AG04450 (cell line): Measurements from ENCODE around the gene SPAG6. TPM values are rescaled to one million over a fixed set of nuclear protein-coding genes. Genes with fewer than 3 reads are reported as not detected.

Experiments used
- CTCF ChIA-PET: fragments of 300-600, 350-600 bp; formaldehyde crosslinking; extraction: SDS; loops from one replicate; lab custom pipeline; 2022; ENCODE audit warnings: antibody characterized with exemption, inconsistent platforms; lab: Charles Lee
- POLR2A ChIA-PET: fragments of 350-600 bp; formaldehyde crosslinking; extraction: SDS; loops from one replicate; lab custom pipeline; 2021; ENCODE audit warnings: antibody characterized with exemption, inconsistent platforms; lab: Yijun Ruan, JAX
- DNase-seq: peaks from one replicate; pipeline ENCODE4 v3.0.0-alpha.2; 2011; ENCODE audit warnings: low read depth, low spot score
- H3K27ac ChIP-seq: one replicate; pipeline ENCODE4 v1.5.1; 2012; ENCODE audit warnings: low read depth, low read length, control low read depth
- H3K27me3 ChIP-seq: one replicate; pipeline ENCODE4 v1.6.0; 2012; ENCODE audit warnings: low read length; ENCODE audit not compliant: control insufficient read depth, insufficient read depth
- H3K4me3 ChIP-seq: 2 replicates; pipeline ENCODE4 v1.5.1; 2011; ENCODE audit warnings: mild to moderate bottlenecking, low read depth, low read length, control low read depth
- H3K9me3 ChIP-seq: 2 replicates; pipeline ENCODE4 v1.5.1; 2012; ENCODE audit warnings: low read length; ENCODE audit not compliant: control insufficient read depth, insufficient read depth
- CTCF ChIP-seq: IDR thresholded peaks from 2 replicates; pipeline ENCODE4 v1.5.1; 2011; ENCODE audit warnings: low read depth, low read length, control low read depth, inconsistent platforms
- polyA minus RNA-seq: library from RNA; depleted of rRNA, polyadenylated mRNA; stranded (reverse); fragments of >200 nt; gene quantifications from 2 replicates; pipeline ENCODE4 v1.2.3, GENCODE V29; 2011; rRNA and poly(A)+ RNA removed
- polyA plus RNA-seq: library from polyadenylated mRNA; depleted of rRNA; stranded (reverse); fragments of >200 nt; gene quantifications from 2 replicates; pipeline ENCODE4 v1.2.3, GENCODE V29; 2011; rRNA removed

Gene SPAG6
- polyA plus RNA-seq (not detected in 2 replicates), polyA minus RNA-seq (not detected in 2 replicates)

GRCh38 chr10:22345301-22346095 lies at the start of gene SPAG6:
SPAG6 (plus strand) TSS chr10:22345496; CDS start chr10:22345612, 116 bp downstream.
- Histone ChIP-seq H3K4me3 (no peak within 1 kb of the TSS), H3K27ac (no peak within 1 kb of the TSS), H3K27me3 (peaks cover 57% of the 10 kb centered on the region), H3K9me3 (peaks cover 9% of the 10 kb centered on the region; the same call in 1 of the 2 replicates)
- no peak for TF ChIP-seq CTCF
- CTCF ChIA-PET, result no interaction called here
- no peak for DNase-seq
- POLR2A ChIA-PET, result no interaction called here

GRCh38 chr10:22301193-22301592 lies 44.1 kb upstream of the SPAG6 start:
- POLR2A ChIA-PET, result no interaction called here
- H3K9me3 ChIP-seq, result no peaks in the 10 kb centered on the region

GRCh38 chr10:22303461-22303860 lies 41.8 kb upstream of the SPAG6 start:
- POLR2A ChIA-PET, result no interaction called here
- Histone ChIP-seq H3K27ac (no peak overlapping the region), H3K27me3 (no peaks in the 10 kb centered on the region), H3K4me3 (no peak overlapping the region), H3K9me3 (no peaks in the 10 kb centered on the region)
- no peak for TF ChIP-seq CTCF
- CTCF ChIA-PET, result no interaction called here
- DNase-seq, result no peak

More at GRCh38 chr10:22301193-22301592, 44.1 kb upstream of the SPAG6 start:
- H3K4me3 ChIP-seq, result no peak overlapping the region
- CTCF ChIA-PET, result no interaction called here
- no peaks in the 10 kb centered on the region for H3K27me3 ChIP-seq
- no peak for DNase-seq
- TF ChIP-seq CTCF, result 0 out of 2 replicates have a peak, but pooled peaks have one; percentile 7
- no peak overlapping the region for H3K27ac ChIP-seq

GRCh38 chr10:22305721-22306120 lies 39.6 kb upstream of the SPAG6 start:
- CTCF ChIA-PET, result no interaction called here

More at GRCh38 chr10:22305721-22306120, 39.6 kb upstream of the SPAG6 start:
- no peak for TF ChIP-seq CTCF
- no peak for DNase-seq
- no peak overlapping the region for H3K27ac ChIP-seq
- POLR2A ChIA-PET, result no interaction called here
- no peaks in the 10 kb centered on the region for H3K9me3 ChIP-seq
- H3K4me3 ChIP-seq, result no peak overlapping the region
- H3K27me3 ChIP-seq, result no peaks in the 10 kb centered on the region
